Caco-2 (cell line): ENCODE measurements around the gene HESX1. TPM values are rescaled to one million over a fixed set of nuclear protein-coding genes. Genes with fewer than 3 reads are reported as not detected.
A peak's percentile ranks its signal among the peaks of the same experiment; 100 is the strongest.

Source experiments
- BruUV-seq: library from RNA; stranded (reverse); fragments of 400-500 nt; replicated peaks from 2 replicates; lab custom pipeline; 2021; lab: Mats Ljungman, UMichigan
- CTCF ChIA-PET: fragments of 300-600 bp; sonication (Branson Sonifier 250); formaldehyde crosslinking; loops from one replicate; lab custom pipeline; 2022; ENCODE audit warnings: antibody characterized with exemption; lab: Charles Lee
- POLR2A ChIA-PET: fragments of 300-600 bp; sonication (Branson Sonifier 250); formaldehyde crosslinking; loops from one replicate; lab custom pipeline; 2022; ENCODE audit warnings: antibody characterized with exemption; lab: Charles Lee
- DNase-seq, 2 experiments: peaks; one replicate each; pipeline versions ENCODE4 v3.0.0 to v3.0.0-alpha.2; 2020 to 2022
- H3K27me3 ChIP-seq: replicated peaks from 2 replicates; pipeline ENCODE4 v1.6.0; 2011; ENCODE audit warnings: low read length; ENCODE audit not compliant: control insufficient read depth, insufficient read depth
- H3K36me3 ChIP-seq: 2 replicates; pipeline ENCODE4 v1.5.1; 2011; ENCODE audit warnings: low read length; ENCODE audit not compliant: control insufficient read depth, insufficient read depth
- H3K4me1 ChIP-seq: fragments of 250-450 bp; sonication (Bioruptor Pico); 2 replicates; pipeline ENCODE4 v1.5.1; 2020; ENCODE audit warnings: mild to moderate bottlenecking
- H3K4me3 ChIP-seq: 2 replicates; pipeline ENCODE4 v1.5.1; 2011; ENCODE audit warnings: low read depth, mild to moderate bottlenecking, control low read depth, low read length
- H3K9me3 ChIP-seq: fragments of 250-450 bp; sonication (Bioruptor Pico); 2 replicates; pipeline ENCODE4 v1.5.1; 2020; ENCODE audit warnings: mild to moderate bottlenecking, moderate library complexity
- H3K27ac Mint-ChIP-seq: one replicate; pipeline ENCODE4 v1.8.0; 2022; ENCODE audit warnings: mixed read lengths; ENCODE audit not compliant: unreplicated experiment
- H3K27me3 Mint-ChIP-seq: one replicate; pipeline ENCODE4 v1.8.0; 2022; ENCODE audit warnings: mixed read lengths; ENCODE audit not compliant: insufficient read depth, unreplicated experiment
- H3K36me3 Mint-ChIP-seq: one replicate; pipeline ENCODE4 v1.8.0; 2022; ENCODE audit warnings: mild to moderate bottlenecking, mixed read lengths; ENCODE audit not compliant: insufficient read depth, unreplicated experiment
- H3K4me1 Mint-ChIP-seq: one replicate; pipeline ENCODE4 v1.8.0; 2022; ENCODE audit warnings: low read depth, mixed read lengths; ENCODE audit not compliant: unreplicated experiment
- H3K4me3 Mint-ChIP-seq: one replicate; pipeline ENCODE4 v1.8.0; 2022; ENCODE audit warnings: mild to moderate bottlenecking, moderate library complexity, mixed read lengths; ENCODE audit not compliant: unreplicated experiment
- H3K9me3 Mint-ChIP-seq: one replicate; pipeline ENCODE4 v1.8.0; 2022; ENCODE audit warnings: mixed read lengths; ENCODE audit not compliant: unreplicated experiment
- CTCF ChIP-seq, 2 experiments: fragments of 200-600 bp in 1 of 2; IDR thresholded peaks; 1 replicate in 1 of 2; 2 replicates in 1 of 2; pipeline versions ENCODE4 v1.5.1 to v1.8.0; 2011 to 2022; ENCODE audit warnings: antibody characterized with exemption in 1 of 2, control low read depth in 1 of 2, inconsistent platforms in 1 of 2, low read depth in 1 of 2, low read length in 1 of 2, mild to moderate bottlenecking in 1 of 2, moderate library complexity in 1 of 2; ENCODE audit not compliant: insufficient read depth in 1 of 2, severe bottlenecking in 1 of 2, unreplicated experiment in 1 of 2
- intact Hi-C: fragments of 100-400 bp; cut with micrococcal nuclease; formaldehyde crosslinking; loops from one replicate; pipeline ENCODE4 v1.10.0; 2022; ENCODE audit not compliant: unreplicated experiment
- total RNA-seq: library from RNA; stranded (reverse); gene quantifications from 2 replicates; pipeline ENCODE4 v1.2.3, GENCODE V29; 2022

Gene HESX1
- total RNA-seq, 1 experiment from 2014 or later, result 1.2 TPM

GRCh38 chr3:57166660-57167059 is 33.1 kb downstream of the HESX1 start:
- Mint-ChIP-seq H3K27ac (no peak overlapping the region), H3K4me3 (no peak overlapping the region), H3K9me3 (no peaks in the 10 kb centered on the region), H3K27me3 (no peaks in the 10 kb centered on the region), H3K4me1 (peaks cover 20% of the 10 kb centered on the region), H3K36me3 (peaks cover 8% of the 10 kb centered on the region)
- no peaks in the 10 kb centered on the region for H3K27me3 ChIP-seq
- no peak overlapping the region for H3K4me3 ChIP-seq
- intact Hi-C loops, result no loop called here
- no peak for DNase-seq
- TF ChIP-seq CTCF (IDR thresholded peaks at IDR 0.05; ENCODE audit: insufficient read depth in 1 of 2, low read depth in 1 of 2, low read length in 1 of 2, severe bottlenecking in 1 of 2, unreplicated experiment in 1 of 2), result no peak
- no peaks in the 10 kb centered on the region for H3K36me3 ChIP-seq
- ChIA-PET CTCF (no interaction called here), POLR2A (no interaction called here)
- 0 out of 2 replicates have a peak, but pooled peaks cover 6% of the 10 kb centered on the region for H3K4me1 ChIP-seq
- H3K9me3 ChIP-seq, result no peaks in the 10 kb centered on the region
- no TSS peak for BruUV-seq

GRCh38 chr3:57165641-57166040 is 34.1 kb downstream of the HESX1 start:
- peak overlapping the region; percentile 86; the same call in 1 of the 2 replicates for H3K4me3 ChIP-seq
- CTCF ChIA-PET, result no interaction called here

More at GRCh38 chr3:57165641-57166040, 34.1 kb downstream of the HESX1 start:
- POLR2A ChIA-PET, result no interaction called here
- Histone ChIP-seq H3K4me1 (0 out of 2 replicates have a peak, but pooled peaks cover 6% of the 10 kb centered on the region), H3K27me3 (no peaks in the 10 kb centered on the region), H3K36me3 (no peaks in the 10 kb centered on the region), H3K9me3 (no peaks in the 10 kb centered on the region)
- no peak for DNase-seq
- intact Hi-C loops, result no loop called here
- peak overlapping the region; percentile 77 for H3K4me3 Mint-ChIP-seq
- H3K36me3 Mint-ChIP-seq, result peaks cover 8% of the 10 kb centered on the region
- peaks cover 19% of the 10 kb centered on the region for H3K4me1 Mint-ChIP-seq
- no peaks in the 10 kb centered on the region for H3K27me3 Mint-ChIP-seq
- H3K27ac Mint-ChIP-seq, result no peak overlapping the region
- H3K9me3 Mint-ChIP-seq, result no peaks in the 10 kb centered on the region
- no TSS peak for BruUV-seq
- no peak for TF ChIP-seq CTCF (IDR thresholded peaks at IDR 0.05; ENCODE audit: insufficient read depth in 1 of 2, low read depth in 1 of 2, low read length in 1 of 2, severe bottlenecking in 1 of 2, unreplicated experiment in 1 of 2)
